IPS-20b (cell line): ENCODE measurements around the gene WDR38.
"Not testable (repeated sequence)": the region's sequence is repeated elsewhere in the genome, so short reads cannot be mapped to it uniquely, and the experiment has no call there.

Experiments
- H3K27ac ChIP-seq: one replicate; pipeline ENCODE4 v1.5.1; 2013; ENCODE audit warnings: low read length
- H3K27me3 ChIP-seq: 2 replicates; pipeline ENCODE4 v1.6.1; 2013; ENCODE audit warnings: mild to moderate bottlenecking, low read length, inconsistent platforms; ENCODE audit not compliant: insufficient read depth
- H3K36me3 ChIP-seq: 2 replicates; pipeline ENCODE4 v1.6.1; 2013; ENCODE audit warnings: low read depth, mild to moderate bottlenecking, inconsistent platforms, low read length, moderate library complexity; ENCODE audit not compliant: insufficient read depth
- H3K4me1 ChIP-seq: 2 replicates; pipeline ENCODE4 v1.6.1; 2013; ENCODE audit warnings: mild to moderate bottlenecking, control low read depth, inconsistent platforms, low read length, moderate library complexity; ENCODE audit not compliant: insufficient read depth
- H3K4me3 ChIP-seq: 2 replicates; pipeline ENCODE4 v1.5.1; 2013; ENCODE audit warnings: mild to moderate bottlenecking, low read length, inconsistent platforms
- H3K9ac ChIP-seq: 2 replicates; pipeline ENCODE4 v1.6.1; 2013; ENCODE audit warnings: low read depth, mild to moderate bottlenecking, inconsistent platforms, low read length, moderate library complexity
- H3K9me3 ChIP-seq: 2 replicates; pipeline ENCODE4 v1.6.1; 2013; ENCODE audit warnings: mild to moderate bottlenecking, low read depth, low read length, inconsistent platforms; ENCODE audit not compliant: insufficient read depth

The WDR38 gene

GRCh38 chr9:124838132-124838531, 15.1 kb upstream of the WDR38 start:
- not testable (repeated sequence) for H3K27ac ChIP-seq, H3K4me3 ChIP-seq, H3K27me3 ChIP-seq, H3K9me3 ChIP-seq, H3K9ac ChIP-seq, H3K36me3 ChIP-seq, H3K4me1 ChIP-seq

DNA sequence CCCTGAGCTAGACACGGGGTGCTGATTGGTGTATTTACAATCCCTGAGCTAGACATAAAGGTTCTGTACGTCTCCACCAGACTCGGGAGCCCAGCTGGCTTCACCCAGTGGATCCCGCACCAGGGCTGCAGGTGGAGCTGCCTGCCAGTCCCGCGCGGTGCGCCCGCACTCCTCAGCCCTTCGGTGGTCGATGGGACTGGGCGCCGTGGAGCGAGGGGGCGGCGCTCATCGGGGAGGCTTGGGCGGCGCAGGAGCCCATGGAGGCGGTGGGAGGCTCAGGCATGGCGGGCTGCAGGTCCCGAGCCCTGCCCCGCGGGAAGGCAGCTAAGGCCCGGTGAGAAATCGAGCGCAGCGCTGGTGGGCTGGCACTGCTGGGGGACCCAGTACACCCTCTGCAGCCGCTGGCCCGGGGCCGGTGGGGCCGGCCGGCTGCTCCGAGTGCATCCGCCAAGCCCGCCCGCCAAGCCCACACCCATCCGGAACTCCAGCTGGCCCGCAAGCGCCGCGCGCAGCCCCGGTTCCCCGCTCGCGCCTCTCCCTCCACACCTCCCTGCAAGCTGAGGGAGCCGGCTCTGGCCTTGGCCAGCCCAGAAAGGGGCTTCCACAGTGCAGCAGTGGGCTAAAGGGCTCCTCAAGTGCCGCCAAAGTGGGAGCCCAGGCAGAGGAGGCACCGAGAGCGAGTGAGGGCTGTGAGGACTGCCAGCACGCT, 14.5 kb upstream of the WDR38 start:
- H3K27me3 ChIP-seq, H3K4me3 ChIP-seq, H3K27ac ChIP-seq, H3K9me3 ChIP-seq, H3K36me3 ChIP-seq, H3K4me1 ChIP-seq, H3K9ac ChIP-seq: not testable (repeated sequence)

DNA sequence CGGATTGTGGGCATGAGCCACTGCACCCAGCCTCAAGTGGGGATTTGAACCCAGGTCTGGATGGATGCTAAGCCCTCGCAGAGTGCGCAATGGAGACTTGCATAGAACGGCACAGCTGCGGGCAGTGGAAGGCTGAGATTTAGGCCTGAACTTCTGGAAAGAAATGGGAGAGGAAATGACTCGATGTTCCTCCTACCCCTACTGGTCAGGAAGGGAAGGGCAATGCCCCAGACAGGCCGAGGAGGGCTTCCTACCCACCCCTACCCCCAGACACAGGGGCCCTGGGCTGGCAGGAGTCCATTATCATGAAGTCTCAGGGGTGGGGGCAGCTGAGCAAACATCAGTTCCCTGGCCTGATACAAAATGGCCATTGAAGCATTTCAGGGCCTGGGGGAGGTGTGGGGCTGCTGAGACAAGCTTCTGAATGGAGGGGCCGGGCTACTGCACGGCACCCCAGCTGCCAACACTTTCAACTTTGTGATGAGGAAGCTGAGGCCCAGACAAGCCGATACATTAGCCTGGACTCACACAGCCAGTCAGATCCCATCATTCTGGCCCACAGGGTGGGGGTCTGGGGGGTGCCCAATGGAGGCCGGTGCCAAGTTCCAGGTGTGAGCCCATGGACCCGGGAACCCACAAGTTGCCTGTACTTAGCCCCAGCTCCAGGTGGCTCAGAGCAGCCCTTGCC, 13.5 kb upstream of the WDR38 start:
- no peaks in the 10 kb centered on the region for H3K9me3 ChIP-seq
- H3K36me3 ChIP-seq, result no peaks in the 10 kb centered on the region
- H3K27ac ChIP-seq, result no peak overlapping the region
- no peaks in the 10 kb centered on the region for H3K27me3 ChIP-seq
- H3K4me3 ChIP-seq, result no peak overlapping the region
- H3K9ac ChIP-seq, result no peak overlapping the region
- H3K4me1 ChIP-seq, result no peaks in the 10 kb centered on the region

DNA sequence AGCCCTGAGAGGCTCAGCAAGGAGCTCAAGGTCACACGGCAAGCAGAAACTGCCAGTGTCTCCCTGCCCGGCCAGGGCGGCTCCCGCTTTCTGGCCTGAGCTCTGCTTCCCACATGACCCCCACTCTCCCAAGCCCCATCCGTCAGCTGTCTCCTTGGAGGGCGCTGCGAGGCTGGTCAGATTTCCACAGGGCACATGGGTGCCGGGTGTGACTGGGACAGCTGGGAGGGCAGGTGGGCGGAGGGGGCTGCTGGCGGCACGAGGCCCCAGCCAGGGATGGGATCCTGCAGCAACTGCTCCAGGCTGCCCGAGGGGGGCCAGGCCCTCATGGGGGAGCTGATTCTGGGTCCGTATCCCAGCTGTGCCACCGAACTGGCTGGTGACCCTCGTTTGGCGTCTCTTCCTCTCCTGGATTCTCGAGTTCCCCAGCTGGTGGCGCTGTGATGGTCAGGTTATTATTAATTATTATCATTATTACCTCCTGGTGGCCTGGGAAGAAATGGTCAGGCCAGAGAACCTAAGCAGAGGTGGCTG, 12.9 kb upstream of the WDR38 start:
- no peak overlapping the region for H3K9ac ChIP-seq
- no peaks in the 10 kb centered on the region for H3K9me3 ChIP-seq
- no peaks in the 10 kb centered on the region for H3K4me1 ChIP-seq
- no peaks in the 10 kb centered on the region for H3K36me3 ChIP-seq
- no peak overlapping the region for H3K27ac ChIP-seq
- no peaks in the 10 kb centered on the region for H3K27me3 ChIP-seq
- no peak overlapping the region for H3K4me3 ChIP-seq

GRCh38 chr9:124841075-124841821, 12.0 kb upstream of the WDR38 start:
- H3K4me1 ChIP-seq, result no peaks in the 10 kb centered on the region
- H3K4me3 ChIP-seq, result no peak overlapping the region
- no peak overlapping the region for H3K27ac ChIP-seq
- H3K9me3 ChIP-seq, result no peaks in the 10 kb centered on the region
- no peak overlapping the region for H3K9ac ChIP-seq
- H3K36me3 ChIP-seq, result no peaks in the 10 kb centered on the region
- H3K27me3 ChIP-seq, result no peaks in the 10 kb centered on the region

DNA sequence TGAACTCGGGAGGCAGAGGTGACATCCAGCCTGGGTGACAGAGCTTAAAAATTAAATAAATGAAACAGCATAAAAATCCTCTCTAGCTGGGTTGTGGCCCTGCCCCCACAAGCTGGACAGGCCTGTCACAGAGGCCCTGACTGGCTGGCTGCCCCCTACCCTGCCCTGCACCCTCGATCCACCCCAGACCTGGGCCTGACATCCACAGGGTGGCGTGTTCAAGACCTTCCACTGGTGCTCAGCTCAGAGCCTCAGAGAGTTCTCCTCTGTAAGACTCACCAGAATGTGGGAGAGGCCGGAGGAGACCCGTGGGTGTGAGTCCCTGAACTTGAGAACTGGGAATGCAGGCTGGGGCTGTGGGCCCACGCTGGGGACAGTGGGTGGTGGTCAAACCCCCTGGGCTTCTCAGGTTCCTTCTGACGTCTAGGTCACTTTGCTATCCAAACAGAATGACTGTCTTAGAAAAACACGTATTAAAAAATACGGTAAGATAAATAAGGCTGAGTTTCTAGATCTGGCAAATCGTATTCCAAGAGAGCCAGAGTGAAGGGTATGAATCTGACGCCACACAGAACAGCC, 9.7 kb upstream of the WDR38 start:
- H3K27ac ChIP-seq, result no peak overlapping the region
- no peaks in the 10 kb centered on the region for H3K27me3 ChIP-seq
- no peaks in the 10 kb centered on the region for H3K9me3 ChIP-seq
- H3K9ac ChIP-seq, result no peak overlapping the region
- H3K4me1 ChIP-seq, result no peaks in the 10 kb centered on the region
- H3K4me3 ChIP-seq, result no peak overlapping the region
- no peaks in the 10 kb centered on the region for H3K36me3 ChIP-seq

DNA sequence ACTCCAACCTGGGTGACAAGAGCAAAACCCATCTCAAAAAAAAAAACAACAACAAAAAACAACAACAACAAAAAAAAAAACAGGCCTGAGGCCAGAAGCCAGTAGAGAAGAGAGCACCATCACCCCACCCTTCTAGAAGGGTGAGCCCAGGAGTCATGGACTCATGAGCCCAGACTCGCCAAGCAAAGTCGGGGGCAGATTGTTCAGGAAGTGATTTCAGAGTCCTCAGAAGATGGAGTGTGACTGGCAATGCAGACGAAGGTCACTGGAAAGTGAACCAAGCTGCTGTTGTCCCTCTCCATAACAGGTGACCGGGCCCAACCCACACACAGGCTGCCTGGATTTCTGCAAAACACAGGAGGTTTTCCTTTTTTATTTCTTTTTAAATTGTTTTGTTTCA, 9.0 kb upstream of the WDR38 start:
- Histone ChIP-seq H3K9ac (no peak overlapping the region), H3K36me3 (no peaks in the 10 kb centered on the region), H3K4me1 (no peaks in the 10 kb centered on the region), H3K4me3 (no peak overlapping the region), H3K27ac (no peak overlapping the region), H3K9me3 (no peaks in the 10 kb centered on the region), H3K27me3 (no peaks in the 10 kb centered on the region)

- H3K27ac ChIP-seq, H3K4me1 ChIP-seq, H3K4me3 ChIP-seq, H3K36me3 ChIP-seq, H3K9ac ChIP-seq, H3K9me3 ChIP-seq, H3K27me3 ChIP-seq: not testable (repeated sequence)
Observed at GRCh38 chr9:124846467-124846866, 6.8 kb upstream of the WDR38 start.

- Histone ChIP-seq H3K27ac (no peak overlapping the region), H3K4me1 (no peaks in the 10 kb centered on the region), H3K36me3 (no peaks in the 10 kb centered on the region), H3K9ac (no peak overlapping the region), H3K9me3 (no peaks in the 10 kb centered on the region), H3K4me3 (no peak overlapping the region), H3K27me3 (no peaks in the 10 kb centered on the region)
Observed at GRCh38 chr9:124846969-124847368, 6.3 kb upstream of the WDR38 start.

GRCh38 chr9:124849801-124850200, 3.5 kb upstream of the WDR38 start:
- H3K4me3 ChIP-seq, result no peak overlapping the region
- no peak overlapping the region for H3K9ac ChIP-seq
- H3K27ac ChIP-seq, result no peak overlapping the region
- no peaks in the 10 kb centered on the region for H3K27me3 ChIP-seq
- H3K9me3 ChIP-seq, result no peaks in the 10 kb centered on the region
- H3K36me3 ChIP-seq, result no peaks in the 10 kb centered on the region
- H3K4me1 ChIP-seq, result no peaks in the 10 kb centered on the region; the same call in 1 of the 2 replicates

GRCh38 chr9:124852121-124852828, 985 bp upstream of the WDR38 start:
- Histone ChIP-seq H3K27ac (no peak overlapping the region), H3K36me3 (peaks cover 7% of the 10 kb centered on the region), H3K27me3 (no peaks in the 10 kb centered on the region), H3K9me3 (no peaks in the 10 kb centered on the region), H3K4me1 (no peaks in the 10 kb centered on the region; the same call in 1 of the 2 replicates), H3K4me3 (peak overlapping the region; percentile 57; the same call in 1 of the 2 replicates), H3K9ac (no peak overlapping the region; the same call in 1 of the 2 replicates)
